Stimulated activated naive B cell treated with anti-CD40 and anti-IgM and Interleukin-4, amounts not matched to agents 10 μg/mL and 1 μg/mL and 100 μg/mL, for 72 hours (primary cell): Measurements from ENCODE around the gene TEX28.
"Not testable (repeated sequence)": the region's sequence is repeated elsewhere in the genome, so short reads cannot be mapped to it uniquely, and the experiment has no call there.

ENCODE experiments used
- ATAC-seq, 2 donors: fragments of 150-1000 bp; cut with Tn5 transposase; replicated peaks; 2 replicates each; pipeline ENCODE4 v1.10.0; 2021; ENCODE audit warnings: moderate library complexity in 1 of 2
- DNase-seq: peaks from one replicate; pipeline ENCODE4 v3.0.0; 2021
- H3K27ac Mint-ChIP-seq: one replicate; pipeline ENCODE4 v1.8.0; 2022; ENCODE audit warnings: mild to moderate bottlenecking, mixed read lengths
- H3K27me3 Mint-ChIP-seq, 2 donors: one replicate each; pipeline ENCODE4 v1.8.0; 2022; ENCODE audit warnings: mixed read lengths in 2 of 2
- H3K36me3 Mint-ChIP-seq, 2 donors: one replicate each; pipeline ENCODE4 v1.8.0; 2022; ENCODE audit warnings: mixed read lengths in 2 of 2, mild to moderate bottlenecking in 1 of 2
- H3K4me1 Mint-ChIP-seq, 2 donors: one replicate each; pipeline ENCODE4 v1.8.0; 2022; ENCODE audit warnings: mixed read lengths in 2 of 2, mild to moderate bottlenecking in 1 of 2
- H3K4me3 Mint-ChIP-seq, 2 donors: one replicate each; pipeline ENCODE4 v1.8.0; 2022; ENCODE audit warnings: mild to moderate bottlenecking in 2 of 2, mixed read lengths in 2 of 2, moderate library complexity in 1 of 2
- H3K9me3 Mint-ChIP-seq, 2 donors: one replicate each; pipeline ENCODE4 v1.8.0; 2022; ENCODE audit warnings: mixed read lengths in 2 of 2, mild to moderate bottlenecking in 1 of 2

TEX28 gene

DNA sequence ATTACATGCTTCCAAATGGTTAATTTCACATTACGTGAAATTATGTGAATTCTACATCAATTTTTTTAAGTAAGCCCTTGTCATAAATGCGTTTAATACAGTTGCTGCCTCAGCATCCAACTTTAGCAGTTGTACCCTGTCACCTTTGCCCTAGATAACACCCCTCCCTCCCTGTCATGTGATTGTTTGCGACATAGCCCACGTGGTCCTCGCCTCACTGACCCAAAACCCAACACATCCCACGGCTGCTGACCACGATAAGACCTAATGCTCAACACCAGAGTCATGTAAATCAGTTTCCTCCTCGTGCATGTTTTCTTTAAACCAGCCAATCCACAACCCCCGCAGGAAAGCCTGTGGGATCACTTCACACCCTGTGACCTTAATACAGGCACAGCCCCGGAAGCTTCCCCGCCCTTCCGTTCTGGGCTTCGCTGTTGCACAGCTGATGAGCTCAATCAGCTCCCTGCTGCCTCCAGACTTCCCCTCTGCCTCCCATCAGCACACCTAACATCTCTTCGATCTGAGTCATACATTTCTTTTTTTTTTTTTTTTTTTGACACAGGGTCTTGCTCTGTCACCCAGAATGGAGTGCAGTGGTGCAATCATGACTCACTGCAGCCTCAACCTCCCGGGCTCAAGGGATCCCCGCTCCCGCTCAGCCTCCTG, 47.4 kb downstream of the TEX28 start:
- not testable (repeated sequence) for H3K9me3 Mint-ChIP-seq, H3K4me1 Mint-ChIP-seq, H3K4me3 Mint-ChIP-seq, DNase-seq, H3K27me3 Mint-ChIP-seq, H3K36me3 Mint-ChIP-seq
- ATAC-seq, result peak; percentile 98
- H3K27ac Mint-ChIP-seq, result peak overlapping the region; percentile 59

DNA sequence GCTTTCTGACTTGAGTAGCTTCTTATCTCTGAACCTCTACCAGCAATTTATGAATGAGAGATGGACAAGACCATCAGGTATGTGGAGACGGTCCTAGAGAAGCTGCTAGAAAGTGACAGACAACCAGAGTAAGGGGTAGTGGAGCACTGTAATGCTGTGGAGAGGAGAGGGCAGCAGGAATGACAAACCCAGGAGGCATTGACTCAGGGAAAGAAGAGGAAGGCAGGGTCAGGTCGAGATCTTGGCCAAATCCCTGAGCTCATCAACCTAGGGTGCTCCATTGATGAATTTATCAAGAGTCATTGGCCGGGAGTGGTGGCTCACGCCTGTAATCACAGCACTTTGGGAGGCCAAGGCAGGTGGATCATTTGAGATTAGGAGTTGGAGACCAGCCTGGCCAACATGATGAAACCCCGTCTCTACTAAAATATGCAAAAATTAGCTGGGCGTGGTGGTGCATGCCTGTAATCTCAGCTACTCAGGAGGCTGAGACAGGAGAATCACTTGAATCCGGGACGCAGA, 54.9 kb downstream of the TEX28 start:
- not testable (repeated sequence) for H3K9me3 Mint-ChIP-seq, H3K36me3 Mint-ChIP-seq, H3K27me3 Mint-ChIP-seq, H3K27ac Mint-ChIP-seq, ATAC-seq, DNase-seq, H3K4me1 Mint-ChIP-seq, H3K4me3 Mint-ChIP-seq

DNA sequence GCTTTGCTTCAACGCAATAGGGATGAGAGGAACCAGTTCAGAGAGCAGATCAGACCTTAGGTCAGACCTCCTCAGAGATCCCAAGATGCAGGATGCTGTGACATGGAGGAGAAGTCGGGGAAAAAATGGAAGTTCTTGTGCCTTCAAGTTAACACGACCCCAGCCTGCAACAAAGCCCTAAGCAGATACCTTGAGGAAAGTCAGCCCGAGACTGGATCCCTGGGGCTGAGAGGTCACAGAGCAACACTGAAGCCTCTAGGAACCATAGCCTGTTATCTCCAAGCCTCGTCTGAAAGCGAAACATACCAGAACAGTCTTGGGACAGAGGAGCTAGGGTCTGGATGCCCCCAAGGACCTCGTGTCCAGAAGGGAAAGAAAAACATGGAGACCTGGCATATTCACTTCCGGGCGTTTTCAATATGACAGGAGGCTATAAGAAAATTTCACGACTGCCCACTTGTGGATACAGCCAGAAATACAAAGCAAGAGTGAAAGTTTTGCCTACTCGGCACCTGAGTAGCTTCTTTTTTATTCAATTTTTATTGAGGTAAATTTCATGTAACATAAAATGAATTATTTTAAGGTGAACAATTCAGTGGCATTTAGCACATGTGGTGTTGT, 55.9 kb downstream of the TEX28 start:
- H3K36me3 Mint-ChIP-seq, H3K27me3 Mint-ChIP-seq, DNase-seq: not testable (repeated sequence)

DNA sequence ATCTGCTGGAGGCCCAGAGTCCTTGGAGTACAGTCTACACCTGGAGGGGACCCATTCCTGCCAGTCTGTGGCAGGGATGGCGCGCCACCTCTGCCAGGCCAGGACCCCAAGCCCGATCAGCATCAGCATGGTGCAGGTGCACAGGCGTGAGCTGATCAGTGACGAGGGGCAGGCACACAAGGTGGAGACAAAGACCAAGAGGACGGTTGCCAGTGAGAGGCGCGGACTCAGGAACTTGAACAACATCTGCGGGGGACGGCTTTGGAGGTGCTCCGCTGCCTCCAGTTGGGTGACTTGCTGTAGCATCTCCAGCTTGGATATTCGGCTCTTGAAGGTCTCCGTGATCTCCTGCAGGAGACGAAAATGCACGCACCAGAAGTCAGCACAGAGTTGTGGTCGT, 61.3 kb downstream of the TEX28 start:
- H3K36me3 Mint-ChIP-seq, ATAC-seq: not testable (repeated sequence)

More for the DNA sequence above, 55.9 kb downstream of the TEX28 start:
- H3K9me3 Mint-ChIP-seq, H3K27ac Mint-ChIP-seq, H3K4me1 Mint-ChIP-seq, ATAC-seq, H3K4me3 Mint-ChIP-seq: not testable (repeated sequence)

DNA sequence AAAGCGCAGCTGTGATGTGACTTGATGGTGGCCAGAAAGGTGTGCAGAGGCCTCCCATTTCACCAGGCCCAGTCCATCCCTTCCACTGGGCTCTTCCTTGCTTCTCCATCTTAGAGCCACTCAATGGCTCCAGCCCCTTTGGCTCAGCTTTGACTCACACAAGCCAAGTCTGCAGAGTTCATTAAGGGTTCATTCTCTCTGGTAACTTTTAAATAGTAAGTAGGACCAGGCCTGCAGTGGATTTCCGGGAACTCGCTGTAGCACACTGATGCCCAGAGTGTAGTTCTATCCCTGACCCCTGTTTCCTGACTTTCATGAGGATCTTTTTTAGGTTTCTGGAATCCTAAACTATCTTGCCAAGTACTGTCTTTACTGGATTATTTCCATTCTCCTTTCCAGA, 63.5 kb downstream of the TEX28 start:
- not testable (repeated sequence) for DNase-seq

More for the DNA sequence above, 61.3 kb downstream of the TEX28 start:
- not testable (repeated sequence) for H3K27me3 Mint-ChIP-seq, H3K4me3 Mint-ChIP-seq, H3K9me3 Mint-ChIP-seq, H3K27ac Mint-ChIP-seq, H3K4me1 Mint-ChIP-seq, DNase-seq

DNA sequence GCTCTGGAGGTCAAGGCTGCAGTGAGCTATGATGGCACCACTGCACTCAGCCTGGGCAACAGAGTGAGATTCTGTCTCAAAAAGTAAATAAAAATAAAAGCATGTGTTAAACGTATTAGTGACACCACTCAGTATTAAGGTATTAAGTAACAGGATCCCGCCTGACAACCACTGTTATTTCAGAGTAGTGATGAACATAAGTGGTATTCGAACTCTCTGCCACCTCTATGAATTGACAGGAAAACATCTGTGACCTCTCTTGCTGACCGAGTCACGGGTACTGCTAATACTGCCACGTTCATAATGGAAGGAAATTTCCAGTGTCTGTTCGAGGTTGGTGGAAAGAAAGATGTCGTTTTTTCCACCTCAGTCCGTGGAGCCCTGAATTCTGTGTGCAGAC, 68.2 kb downstream of the TEX28 start:
- H3K9me3 Mint-ChIP-seq, H3K27ac Mint-ChIP-seq, H3K36me3 Mint-ChIP-seq, DNase-seq, H3K4me1 Mint-ChIP-seq, H3K27me3 Mint-ChIP-seq, H3K4me3 Mint-ChIP-seq, ATAC-seq: not testable (repeated sequence)

More for the DNA sequence above, 63.5 kb downstream of the TEX28 start:
- H3K36me3 Mint-ChIP-seq, H3K4me1 Mint-ChIP-seq, H3K9me3 Mint-ChIP-seq, ATAC-seq, H3K27ac Mint-ChIP-seq, H3K4me3 Mint-ChIP-seq, H3K27me3 Mint-ChIP-seq: not testable (repeated sequence)

DNA sequence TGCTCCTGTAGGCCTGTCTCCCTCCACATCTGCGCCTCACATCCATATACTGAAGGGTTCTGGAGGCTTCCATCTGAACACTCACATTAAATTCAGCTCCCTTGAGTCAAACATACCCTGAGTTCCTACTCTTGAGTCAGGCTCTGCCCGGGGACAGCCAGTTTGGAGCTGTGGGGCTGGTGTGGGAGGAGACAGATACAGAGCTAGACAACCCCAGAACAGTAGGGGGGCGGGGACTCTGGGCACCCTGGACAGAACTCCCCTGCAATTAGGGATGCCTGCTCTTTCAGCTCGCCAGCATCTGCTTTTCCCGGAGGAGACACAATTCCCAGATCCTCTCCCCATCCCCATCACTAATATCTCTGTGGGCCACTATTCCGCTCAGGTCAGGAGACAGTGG, 69.6 kb downstream of the TEX28 start:
- H3K4me3 Mint-ChIP-seq, H3K27ac Mint-ChIP-seq, H3K27me3 Mint-ChIP-seq, H3K4me1 Mint-ChIP-seq, ATAC-seq, H3K9me3 Mint-ChIP-seq, H3K36me3 Mint-ChIP-seq, DNase-seq: not testable (repeated sequence)
